HS-5 (cell line): Measurements from ENCODE around the gene OOSP2.
"Not testable (repeated sequence)": the region's sequence is repeated elsewhere in the genome, so short reads cannot be mapped to it uniquely, and the experiment has no call there.

Experiments
- DNase-seq: peaks from one replicate; pipeline ENCODE4 v3.0.0-alpha.2; 2012; ENCODE audit warnings: low read depth

The OOSP2 gene

GRCh38 chr11:60040109-60040508, at the start of gene OOSP2:
OOSP2 (plus strand) TSS chr11:60040409; CDS start chr11:60040460, 51 bp downstream.
- no peak for DNase-seq

GRCh38 chr11:59990421-59990820, 49.8 kb upstream of the OOSP2 start:
- DNase-seq, result no peak

GRCh38 chr11:59992425-59992824, 47.8 kb upstream of the OOSP2 start:
- DNase-seq, result no peak

GRCh38 chr11:59997800-59998199, 42.4 kb upstream of the OOSP2 start:
- DNase-seq, result no peak

GRCh38 chr11:59999691-60000090, 40.5 kb upstream of the OOSP2 start:
- DNase-seq, result no peak

- DNase-seq, result no peak
Observed at GRCh38 chr11:60003729-60004128, 36.5 kb upstream of the OOSP2 start.

GRCh38 chr11:60005360-60005759, 34.8 kb upstream of the OOSP2 start:
- peak; percentile 31 for DNase-seq

- DNase-seq, result no peak
Observed at GRCh38 chr11:60016881-60017280, 23.3 kb upstream of the OOSP2 start, which contains the start of gene OOSP4B. OOSP4B (plus strand) TSS chr11:60017181.

GRCh38 chr11:60018058-60018457, 22.2 kb upstream of the OOSP2 start:
- no peak for DNase-seq

GRCh38 chr11:60020376-60020775, 19.8 kb upstream of the OOSP2 start:
- not testable (repeated sequence) for DNase-seq

- peak; percentile 9 for DNase-seq
Observed at GRCh38 chr11:60029015-60029632, 11.1 kb upstream of the OOSP2 start.

- not testable (repeated sequence) for DNase-seq
Observed at GRCh38 chr11:60050422-60050821, 10.2 kb downstream of the OOSP2 start.

GRCh38 chr11:60050839-60051238, 10.6 kb downstream of the OOSP2 start:
- DNase-seq, result not testable (repeated sequence)

GRCh38 chr11:60056349-60056969, 16.2 kb downstream of the OOSP2 start, which contains the start of gene MS4A3:
MS4A3 (plus strand) TSS chr11:60056665; CDS start chr11:60061161, 4,496 bp downstream.
- no peak for DNase-seq

GRCh38 chr11:60059052-60059451, 18.8 kb downstream of the OOSP2 start:
- DNase-seq, result no peak

GRCh38 chr11:60059521-60060240, 19.5 kb downstream of the OOSP2 start:
- no peak for DNase-seq

GRCh38 chr11:60064111-60064510, 23.9 kb downstream of the OOSP2 start:
- DNase-seq, result no peak

- DNase-seq, result no peak
Observed at GRCh38 chr11:60065801-60066200, 25.6 kb downstream of the OOSP2 start.

- no peak for DNase-seq
Observed at GRCh38 chr11:60069450-60069849, 29.2 kb downstream of the OOSP2 start.

GRCh38 chr11:60071644-60072043, 31.4 kb downstream of the OOSP2 start:
- DNase-seq, result not testable (repeated sequence)

GRCh38 chr11:60077216-60077817, 37.1 kb downstream of the OOSP2 start:
- no peak for DNase-seq

- no peak for DNase-seq
Observed at GRCh38 chr11:60077981-60078380, 37.8 kb downstream of the OOSP2 start.

GRCh38 chr11:60078745-60079144, 38.5 kb downstream of the OOSP2 start:
- no peak for DNase-seq
